Osteocyte (in vitro differentiated cells): ENCODE measurements around the gene TAPT1. TPM values are rescaled to one million over a fixed set of nuclear protein-coding genes. Genes with fewer than 3 reads are reported as not detected.
"Not testable (repeated sequence)": the region's sequence is repeated elsewhere in the genome, so short reads cannot be mapped to it uniquely, and the experiment has no call there.

Experiments used
- DNase-seq: peaks from one replicate; pipeline ENCODE4 v3.0.0; 2021; ENCODE audit warnings: mixed read lengths; ENCODE audit not compliant: unreplicated experiment; ENCODE audit errors: extremely low spot score
- H3K27ac Mint-ChIP-seq: one replicate; pipeline ENCODE4 v1.8.0; 2021; ENCODE audit warnings: mild to moderate bottlenecking, mixed read lengths; ENCODE audit not compliant: unreplicated experiment
- H3K27me3 Mint-ChIP-seq: one replicate; pipeline ENCODE4 v1.8.0; 2021; ENCODE audit warnings: mixed read lengths; ENCODE audit not compliant: unreplicated experiment
- H3K36me3 Mint-ChIP-seq: one replicate; pipeline ENCODE4 v1.8.0; 2021; ENCODE audit warnings: mixed read lengths; ENCODE audit not compliant: unreplicated experiment
- H3K4me1 Mint-ChIP-seq: one replicate; pipeline ENCODE4 v1.8.0; 2021; ENCODE audit warnings: mixed read lengths; ENCODE audit not compliant: unreplicated experiment
- H3K4me3 Mint-ChIP-seq: one replicate; pipeline ENCODE4 v1.8.0; 2021; ENCODE audit warnings: mild to moderate bottlenecking, moderate library complexity, mixed read lengths; ENCODE audit not compliant: unreplicated experiment
- H3K9me3 Mint-ChIP-seq: one replicate; pipeline ENCODE4 v1.8.0; 2021; ENCODE audit warnings: mixed read lengths; ENCODE audit not compliant: unreplicated experiment
- total RNA-seq: library from RNA; stranded (reverse); gene quantifications from 2 replicates; pipeline ENCODE4 v1.2.1, GENCODE V29; 2021
- TF ChIP-seq, protein P1 (sequence below): fragments of 200-600 bp; sonication (generic); IDR thresholded peaks from 2 replicates; pipeline ENCODE4 v1.5.0; 2021; ENCODE audit warnings: antibody characterized with exemption, mild to moderate bottlenecking, moderate library complexity

TAPT1 gene
- total RNA-seq, 1 donor from 2014 or later = 31.7 TPM

GRCh38 chr4:16199093-16199492, 27.2 kb downstream of the TAPT1 start:
- TF ChIP-seq, protein P1, sequence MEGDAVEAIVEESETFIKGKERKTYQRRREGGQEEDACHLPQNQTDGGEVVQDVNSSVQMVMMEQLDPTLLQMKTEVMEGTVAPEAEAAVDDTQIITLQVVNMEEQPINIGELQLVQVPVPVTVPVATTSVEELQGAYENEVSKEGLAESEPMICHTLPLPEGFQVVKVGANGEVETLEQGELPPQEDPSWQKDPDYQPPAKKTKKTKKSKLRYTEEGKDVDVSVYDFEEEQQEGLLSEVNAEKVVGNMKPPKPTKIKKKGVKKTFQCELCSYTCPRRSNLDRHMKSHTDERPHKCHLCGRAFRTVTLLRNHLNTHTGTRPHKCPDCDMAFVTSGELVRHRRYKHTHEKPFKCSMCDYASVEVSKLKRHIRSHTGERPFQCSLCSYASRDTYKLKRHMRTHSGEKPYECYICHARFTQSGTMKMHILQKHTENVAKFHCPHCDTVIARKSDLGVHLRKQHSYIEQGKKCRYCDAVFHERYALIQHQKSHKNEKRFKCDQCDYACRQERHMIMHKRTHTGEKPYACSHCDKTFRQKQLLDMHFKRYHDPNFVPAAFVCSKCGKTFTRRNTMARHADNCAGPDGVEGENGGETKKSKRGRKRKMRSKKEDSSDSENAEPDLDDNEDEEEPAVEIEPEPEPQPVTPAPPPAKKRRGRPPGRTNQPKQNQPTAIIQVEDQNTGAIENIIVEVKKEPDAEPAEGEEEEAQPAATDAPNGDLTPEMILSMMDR = peak; percentile 61
- no peaks in the 10 kb centered on the region for H3K27me3 Mint-ChIP-seq
- peaks cover 18% of the 10 kb centered on the region for H3K4me1 Mint-ChIP-seq
- no peak overlapping the region for H3K27ac Mint-ChIP-seq
- no peaks in the 10 kb centered on the region for H3K9me3 Mint-ChIP-seq
- H3K36me3 Mint-ChIP-seq = no peaks in the 10 kb centered on the region
- no peak for DNase-seq
- H3K4me3 Mint-ChIP-seq = no peak overlapping the region

DNA sequence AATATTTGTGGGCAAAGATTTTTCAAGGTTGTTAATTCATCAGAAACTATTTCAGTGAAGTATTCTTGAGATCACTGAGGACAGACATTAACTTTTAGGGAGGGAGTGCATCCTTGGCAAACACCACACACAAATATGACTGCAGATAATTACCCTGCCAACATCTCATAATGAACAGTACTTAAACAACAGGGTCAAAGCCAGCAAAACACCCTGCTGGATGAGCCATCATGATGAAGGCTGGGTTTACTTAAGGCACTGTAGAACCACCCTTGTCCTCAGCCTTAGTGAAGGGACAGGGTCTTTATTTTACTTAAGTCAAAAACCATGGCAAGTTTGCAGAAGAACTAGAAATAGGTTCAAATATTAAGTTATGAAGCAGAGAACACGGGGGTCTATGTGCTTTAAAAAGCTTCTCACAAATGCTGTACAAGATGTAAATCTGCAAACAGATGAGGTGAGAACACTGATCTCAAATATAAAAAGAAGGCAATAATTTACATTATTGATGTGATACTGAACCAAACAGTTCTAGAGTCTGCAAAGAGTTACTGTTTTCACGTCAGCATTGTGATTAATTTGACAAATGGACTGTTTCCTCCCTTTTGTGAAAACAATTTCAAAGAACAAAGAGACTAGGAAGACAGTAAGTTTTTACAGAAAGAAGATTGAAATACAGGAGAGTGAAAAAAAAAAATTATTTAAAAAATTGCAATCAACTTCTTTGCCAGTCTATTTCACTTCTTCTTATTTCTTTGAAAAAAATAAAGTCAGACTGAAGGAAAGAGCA, 28.2 kb downstream of the TAPT1 start:
- Mint-ChIP-seq H3K4me1 (peaks cover 18% of the 10 kb centered on the region), H3K4me3 (no peak overlapping the region)
- DNase-seq = no peak

DNA sequence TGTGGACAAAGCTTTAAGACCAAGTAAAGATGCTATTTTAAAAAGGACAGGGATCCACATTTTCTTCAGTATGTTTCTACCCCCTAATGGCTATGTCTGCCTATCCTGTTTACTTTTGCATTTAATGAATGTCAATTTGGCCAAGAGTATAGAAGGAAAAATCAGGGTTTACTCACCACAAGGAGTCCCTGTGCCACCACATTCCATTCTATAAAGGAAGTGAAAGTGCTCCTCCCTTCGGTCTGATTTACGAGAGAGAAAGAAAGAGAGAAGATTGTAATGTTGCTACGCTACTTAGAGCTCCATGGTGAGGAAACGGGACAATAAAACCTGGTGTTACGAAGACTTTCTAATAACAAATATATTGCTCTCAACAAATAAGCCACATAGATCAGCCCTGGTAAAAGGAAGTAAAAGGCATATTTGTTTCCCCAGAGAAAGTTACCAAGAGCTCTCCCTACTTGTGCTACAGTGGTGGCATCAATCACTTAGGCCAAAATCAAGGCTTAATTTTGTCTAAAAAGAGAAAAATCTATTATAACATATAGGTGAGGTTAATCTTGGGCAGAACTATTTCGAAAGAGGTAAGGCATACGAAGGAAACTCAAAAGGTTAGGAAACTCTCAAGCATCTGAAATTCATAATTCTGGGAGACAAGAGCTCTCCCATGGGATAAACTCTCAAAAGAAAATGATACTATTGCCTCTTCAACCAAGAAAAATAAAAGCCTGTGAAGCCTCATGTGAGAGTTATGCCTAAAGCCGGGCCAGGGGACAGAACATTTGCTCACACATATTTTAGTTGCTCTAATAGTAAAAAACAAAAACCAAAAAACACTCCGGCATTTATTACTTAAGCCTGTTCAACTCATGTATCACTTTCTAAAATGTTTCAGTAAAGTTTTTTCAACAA, 29.5 kb downstream of the TAPT1 start:
- peak overlapping the region; percentile 92 for H3K27ac Mint-ChIP-seq

More for the DNA sequence above, 28.2 kb downstream of the TAPT1 start:
- Mint-ChIP-seq H3K9me3 (no peaks in the 10 kb centered on the region), H3K36me3 (peaks cover 3% of the 10 kb centered on the region), H3K27me3 (no peaks in the 10 kb centered on the region), H3K27ac (peak overlapping the region; percentile 92)
- TF ChIP-seq, protein P1 = no peak

GRCh38 chr4:16195209-16195608, 31.1 kb downstream of the TAPT1 start:
- H3K27ac Mint-ChIP-seq = no peak overlapping the region
- H3K4me1 Mint-ChIP-seq = peaks cover 18% of the 10 kb centered on the region
- H3K27me3 Mint-ChIP-seq = no peaks in the 10 kb centered on the region
- TF ChIP-seq, protein P1 = no peak
- H3K9me3 Mint-ChIP-seq = no peaks in the 10 kb centered on the region
- H3K4me3 Mint-ChIP-seq = no peak overlapping the region
- H3K36me3 Mint-ChIP-seq = peaks cover 9% of the 10 kb centered on the region
- DNase-seq = no peak

More for the DNA sequence above, 29.5 kb downstream of the TAPT1 start:
- TF ChIP-seq, protein P1 = peak; percentile 64
- H3K27me3 Mint-ChIP-seq = no peaks in the 10 kb centered on the region
- H3K36me3 Mint-ChIP-seq = peaks cover 8% of the 10 kb centered on the region
- DNase-seq = no peak
- H3K4me1 Mint-ChIP-seq = peaks cover 18% of the 10 kb centered on the region
- peak overlapping the region; percentile 68 for H3K4me3 Mint-ChIP-seq
- no peaks in the 10 kb centered on the region for H3K9me3 Mint-ChIP-seq

GRCh38 chr4:16194798-16195197, 31.5 kb downstream of the TAPT1 start:
- peaks cover 18% of the 10 kb centered on the region for H3K4me1 Mint-ChIP-seq
- not testable (repeated sequence) for H3K36me3 Mint-ChIP-seq, H3K4me3 Mint-ChIP-seq, H3K27me3 Mint-ChIP-seq, H3K9me3 Mint-ChIP-seq, DNase-seq, H3K27ac Mint-ChIP-seq
